ENCODE measurements around the gene VDR.

GRCh38 chr12:47814539-47815170 is 90.1 kb downstream of the VDR start:
- TF ChIP-seq CTCF (IDR thresholded peaks at IDR 0.05 in 8 of 11, conservative IDR thresholded peaks at IDR 0.05 in 3 of 11): no peak
- no peak for TF ChIP-seq POLR2AphosphoS5 (IDR thresholded peaks at IDR 0.05)

All from spleen (tissue), 7 donors.